Ecto neural progenitor cell (in vitro differentiated cells): Measurements from ENCODE around the gene FRMPD1.
"Not testable (repeated sequence)": the region's sequence is repeated elsewhere in the genome, so short reads cannot be mapped to it uniquely, and the experiment has no call there.

ENCODE experiments used
- DNase-seq: peaks from one replicate; pipeline ENCODE4 v3.0.0-alpha.2; 2018; ENCODE audit warnings: low spot score

FRMPD1 gene

DNA sequence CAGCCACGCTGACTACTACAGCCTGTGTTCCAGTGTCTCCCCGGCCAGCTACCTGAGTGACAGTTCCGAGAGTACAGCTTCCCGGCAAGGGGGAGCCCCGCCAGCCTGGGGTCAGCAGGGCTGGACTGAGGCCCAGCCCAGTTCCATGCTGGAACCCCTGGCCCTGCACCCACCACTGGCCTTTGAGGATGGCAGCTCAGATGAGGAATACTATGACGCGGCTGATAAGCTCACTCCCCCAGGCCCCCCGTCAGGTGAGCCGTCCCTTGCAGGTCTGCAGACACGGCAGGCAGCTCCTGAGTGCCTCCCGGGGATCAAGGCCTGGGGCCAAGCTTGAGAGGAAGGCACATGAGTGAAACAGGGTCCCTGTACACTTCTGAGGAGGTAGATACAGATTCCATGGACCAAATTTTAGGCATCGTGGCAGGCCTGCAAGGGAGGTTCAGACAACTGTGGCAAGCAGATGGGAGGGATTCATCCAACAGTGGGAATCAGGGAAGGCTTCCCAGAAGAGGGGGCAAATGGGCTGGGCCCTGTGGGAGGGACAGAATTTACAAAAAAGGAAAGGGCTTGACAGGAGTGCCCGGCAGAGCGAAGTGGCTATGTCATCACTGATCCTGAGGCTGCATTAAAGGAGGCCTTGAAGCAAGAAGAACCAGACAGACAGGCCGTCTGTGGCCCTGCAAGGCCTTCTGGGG is 90.0 kb downstream of the FRMPD1 start:
- no peak for DNase-seq

DNA sequence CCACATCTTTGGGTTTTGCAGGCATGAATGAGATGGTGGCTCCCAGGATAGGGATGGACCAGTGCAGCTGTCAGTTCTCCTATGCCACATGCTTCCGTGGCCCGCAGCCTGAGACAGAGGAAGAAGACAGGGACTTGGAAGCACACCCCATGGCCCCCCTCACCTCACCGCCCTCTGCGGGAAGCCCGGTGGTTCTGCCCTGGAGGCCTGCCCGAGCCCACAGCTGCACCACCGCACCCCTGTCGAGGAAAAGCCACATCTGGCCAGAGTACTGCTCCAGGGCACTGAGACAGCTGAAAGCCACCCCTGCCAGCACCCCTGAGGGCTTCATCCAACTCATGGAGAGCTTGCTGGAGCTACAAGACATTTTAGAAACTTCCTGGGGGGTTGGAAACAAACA is 95.2 kb downstream of the FRMPD1 start:
- DNase-seq, result no peak

- DNase-seq, result no peak
Observed at GRCh38 chr9:37746448-37747270, 95.9 kb downstream of the FRMPD1 start.

DNA sequence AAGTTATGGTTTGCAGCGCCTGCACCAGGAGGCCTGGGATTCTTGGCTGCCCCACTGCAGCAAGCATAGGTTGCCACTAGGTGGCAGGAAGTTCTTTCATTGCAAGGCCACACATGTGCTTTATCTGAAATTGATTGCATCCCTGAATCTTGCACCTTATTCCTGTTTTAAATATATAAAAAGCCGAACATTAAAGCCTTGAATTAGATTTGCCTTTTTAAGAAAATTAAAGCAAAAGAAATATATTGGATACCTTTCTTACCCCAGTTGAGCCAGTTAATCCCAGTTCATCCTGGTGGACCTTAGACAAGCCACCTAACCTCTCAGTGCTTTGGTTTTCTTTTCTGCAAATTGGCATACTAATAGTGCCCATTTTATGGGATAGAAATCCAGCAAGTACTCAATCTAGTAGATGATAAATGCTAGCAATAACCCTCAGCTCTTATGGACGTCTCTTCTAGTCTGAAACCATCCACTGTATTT is 96.6 kb downstream of the FRMPD1 start:
- no peak for DNase-seq

- DNase-seq, result no peak
Observed at GRCh38 chr9:37749129-37749528, 98.4 kb downstream of the FRMPD1 start.

- no peak for DNase-seq
Observed at GRCh38 chr9:37751186-37751585, 100.4 kb downstream of the FRMPD1 start.

GRCh38 chr9:37751704-37752103 is 101.0 kb downstream of the FRMPD1 start:
- DNase-seq, result not testable (repeated sequence)

DNA sequence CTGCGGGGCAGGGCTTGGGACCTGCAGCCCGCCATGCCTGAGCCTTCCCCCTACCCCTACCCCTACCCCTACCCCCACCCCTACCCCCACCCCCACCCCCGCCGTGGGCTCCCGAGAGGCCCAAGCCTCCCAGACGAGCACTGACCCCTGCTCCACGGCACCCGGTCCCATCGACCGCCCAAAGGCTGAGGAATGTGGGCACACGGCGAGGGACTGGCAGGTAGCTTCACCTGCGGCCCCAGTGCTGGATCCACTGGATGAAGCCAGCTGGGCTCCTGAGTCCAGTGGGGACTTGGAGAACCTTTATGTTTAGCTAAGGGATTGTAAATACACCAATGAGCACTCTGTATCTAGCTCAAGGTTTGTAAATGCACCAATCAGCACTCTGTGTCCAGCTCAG is 101.4 kb downstream of the FRMPD1 start:
- DNase-seq, result not testable (repeated sequence)

GRCh38 chr9:37752642-37753488 is 102.1 kb downstream of the FRMPD1 start:
- no peak for DNase-seq

DNA sequence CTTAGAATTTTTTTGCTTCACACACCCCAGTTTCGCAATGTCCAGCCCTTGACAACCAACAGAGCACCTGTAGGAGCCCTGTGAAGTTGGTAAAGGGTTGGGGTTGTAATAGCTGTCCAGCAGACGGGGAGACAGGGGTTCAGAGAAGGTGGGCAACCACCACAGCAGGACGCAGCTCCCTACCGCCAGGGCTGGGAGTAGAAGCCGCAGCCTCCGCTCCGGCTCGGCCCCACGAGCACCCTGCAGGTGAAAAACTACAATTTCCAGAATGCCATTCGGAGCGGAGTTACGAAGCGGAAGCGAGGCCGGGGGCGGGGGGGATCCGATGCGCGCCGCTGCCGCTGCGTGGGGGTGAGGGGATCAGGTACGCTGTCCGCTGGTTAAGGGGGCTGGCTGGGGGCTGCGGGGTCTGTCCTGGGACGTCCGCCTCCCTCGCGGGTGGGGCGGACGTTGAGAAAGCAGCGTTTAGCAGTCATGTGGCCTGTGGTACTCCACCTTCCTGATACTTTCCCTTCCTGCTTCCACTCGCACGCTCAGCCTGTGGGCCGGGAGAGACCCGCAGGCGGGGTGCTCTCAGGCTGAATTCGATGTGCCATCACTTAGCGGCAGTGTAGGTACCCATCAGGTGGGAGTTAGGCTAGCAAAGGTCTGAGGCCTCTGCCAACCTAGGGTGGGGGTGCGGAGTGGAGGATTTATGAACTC is 102.9 kb downstream of the FRMPD1 start, which contains the start of gene TRMT10B:
Gene TRMT10B, plus strand, starts transcription at position 317 of the 702 bp plus-strand sequence. CDS start 8,127 bp downstream, outside the sequence.
- peak; percentile 86 for DNase-seq

DNA sequence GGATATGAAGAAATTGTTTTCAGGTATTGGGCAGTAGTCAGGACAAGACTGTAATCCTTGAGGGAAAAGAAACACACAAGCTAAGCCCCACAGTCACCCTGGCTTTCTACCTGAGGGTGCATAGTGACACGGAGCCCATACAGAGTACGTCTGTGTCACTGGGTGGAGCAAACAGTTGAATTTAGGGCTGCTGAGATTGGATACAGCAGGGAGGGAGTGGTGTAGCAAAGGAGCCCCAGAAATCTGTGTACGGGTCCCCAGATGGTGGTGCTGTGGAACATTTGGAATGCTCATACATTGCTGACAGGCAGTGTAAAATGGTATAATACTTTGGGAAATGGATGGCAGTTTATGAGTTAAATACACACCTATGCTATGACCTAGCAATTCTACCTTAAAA is 108.0 kb downstream of the FRMPD1 start:
- no peak for DNase-seq

- DNase-seq, result no peak
Observed at GRCh38 chr9:37760416-37761161, 109.8 kb downstream of the FRMPD1 start.

- no peak for DNase-seq
Observed at GRCh38 chr9:37761511-37761910, 110.8 kb downstream of the FRMPD1 start.

DNA sequence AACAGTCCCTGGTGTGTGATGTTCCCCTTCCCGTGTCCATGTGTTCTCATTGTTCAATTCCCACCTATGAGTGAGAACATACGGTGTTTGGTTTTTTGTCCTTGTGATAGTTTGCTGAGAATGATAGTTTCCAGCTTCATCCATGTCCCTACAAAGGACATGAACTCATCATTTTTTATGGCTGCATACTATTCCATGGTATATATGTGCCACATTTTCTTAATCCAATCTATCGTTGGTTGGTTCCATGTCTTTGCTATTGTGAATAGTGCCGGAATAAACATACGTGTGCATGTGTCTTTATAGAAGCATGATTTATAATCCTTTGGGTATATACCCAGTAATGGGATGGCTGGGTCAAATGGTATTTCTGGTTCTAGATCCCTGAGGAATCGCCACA is 114.5 kb downstream of the FRMPD1 start:
- DNase-seq, result not testable (repeated sequence)

DNA sequence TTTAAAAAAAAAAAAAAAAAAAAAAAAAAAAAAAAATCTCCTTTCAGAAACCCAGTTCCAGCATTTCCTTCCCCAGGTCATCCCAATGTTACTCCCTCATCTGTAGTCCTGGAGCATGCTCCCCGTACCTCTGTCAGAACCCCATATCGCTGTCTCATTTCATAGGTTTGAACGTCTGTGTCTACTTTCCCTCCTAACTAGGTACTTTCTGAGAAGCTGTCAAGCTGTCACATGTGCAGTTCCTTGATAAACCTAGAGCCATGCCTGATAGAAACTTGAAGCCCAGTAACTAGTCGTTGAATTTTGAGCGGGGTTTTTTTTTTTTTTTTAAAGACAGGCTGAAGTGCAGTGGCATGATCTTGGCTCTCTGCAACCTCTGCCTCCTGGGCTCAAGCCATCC is 118.6 kb downstream of the FRMPD1 start:
- DNase-seq, result no peak

GRCh38 chr9:37769995-37770394 is 119.2 kb downstream of the FRMPD1 start:
- no peak for DNase-seq

GRCh38 chr9:37775216-37775919 is 124.6 kb downstream of the FRMPD1 start:
- DNase-seq, result no peak

- no peak for DNase-seq
Observed at GRCh38 chr9:37776328-37776727, 125.6 kb downstream of the FRMPD1 start.

GRCh38 chr9:37778534-37778933 is 127.8 kb downstream of the FRMPD1 start:
- no peak for DNase-seq

DNA sequence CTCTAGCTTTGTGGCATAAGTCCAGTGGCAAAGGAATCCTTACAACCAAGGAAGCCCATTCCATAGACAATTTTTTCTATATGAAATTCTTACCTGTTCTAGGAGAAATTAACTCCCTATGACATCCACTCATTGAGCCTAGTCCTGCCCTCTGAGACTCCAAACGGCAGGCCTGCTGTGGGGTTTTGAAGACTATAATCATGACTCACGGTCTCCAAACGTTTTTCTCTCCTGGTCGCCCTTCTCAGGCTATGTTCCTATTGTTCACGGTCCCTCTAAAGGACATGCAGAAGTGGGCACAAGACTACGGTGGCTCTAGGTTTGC is 133.5 kb downstream of the FRMPD1 start:
- no peak for DNase-seq
